Effector CD8-positive, alpha-beta T cell (primary cell): ENCODE results near the gene YAF2.

Source experiments
- DNase-seq: peaks from one replicate; lab custom pipeline; 2025; lab: John Stamatoyannopoulos, UW
- total RNA-seq, 4 experiments: gene quantifications; one replicate each; lab custom pipeline; 2026; lab: John Stamatoyannopoulos, UW

The YAF2 gene, protein sequence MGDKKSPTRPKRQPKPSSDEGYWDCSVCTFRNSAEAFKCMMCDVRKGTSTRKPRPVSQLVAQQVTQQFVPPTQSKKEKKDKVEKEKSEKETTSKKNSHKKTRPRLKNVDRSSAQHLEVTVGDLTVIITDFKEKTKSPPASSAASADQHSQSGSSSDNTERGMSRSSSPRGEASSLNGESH
- total RNA-seq = 43.5 to 64.0 (median 51.5) reads per million in 4 experiments

GRCh38 chr12:42238240-42239140, at the start of gene YAF2:
Gene YAF2, minus strand, starts transcription at chr12:42238248. Its CDS starts 68 bp downstream, at chr12:42238180.
- DNase-seq = peak; percentile 76

DNA sequence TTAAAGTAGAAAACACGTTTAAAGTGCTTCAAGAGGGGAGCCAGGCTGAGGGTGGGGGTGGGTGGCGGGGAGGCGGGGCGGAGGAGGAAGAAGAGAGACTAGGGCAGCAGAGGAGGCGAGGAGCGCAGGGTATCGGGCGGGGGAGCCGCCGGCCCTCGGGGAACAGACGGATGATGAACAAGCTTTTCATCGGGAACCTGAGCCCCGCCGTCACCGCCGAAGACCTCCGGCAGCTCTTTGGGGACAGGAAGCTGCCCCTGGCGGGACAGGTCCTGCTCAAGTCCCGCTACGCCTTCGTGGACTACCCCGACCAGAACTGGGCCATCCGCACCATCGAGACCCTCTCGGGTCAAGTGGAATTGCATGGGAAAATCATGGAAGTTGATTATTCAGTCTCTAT, 48.7 kb upstream of the YAF2 start:
- DNase-seq = no peak

DNA sequence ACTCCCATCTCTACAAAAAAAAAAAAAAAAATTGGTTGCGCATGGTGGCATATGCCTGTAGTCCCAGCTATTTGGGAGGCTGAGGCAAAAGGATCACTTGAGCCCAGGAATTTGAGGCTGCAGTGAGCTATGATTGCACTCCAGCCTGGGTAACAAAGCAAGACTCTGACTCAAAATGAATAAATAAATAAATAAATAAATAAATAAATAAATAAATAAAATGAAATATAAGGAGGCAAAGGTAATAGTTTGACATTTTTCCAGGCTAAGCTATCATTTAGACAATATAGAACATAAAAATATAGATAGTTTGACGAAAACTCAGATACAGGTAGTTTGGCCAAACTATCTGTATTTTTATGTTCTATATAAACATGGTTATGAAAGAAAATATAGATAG, 47.4 kb upstream of the YAF2 start:
- no peak for DNase-seq

- DNase-seq = no peak
These were observed 46.8 kb upstream of the YAF2 start for GRCh38 chr12:42284876-42285275.

- no peak for DNase-seq
These were observed 46.1 kb upstream of the YAF2 start for GRCh38 chr12:42284157-42284556.

GRCh38 chr12:42283739-42284138, 45.7 kb upstream of the YAF2 start:
- no peak for DNase-seq

DNA sequence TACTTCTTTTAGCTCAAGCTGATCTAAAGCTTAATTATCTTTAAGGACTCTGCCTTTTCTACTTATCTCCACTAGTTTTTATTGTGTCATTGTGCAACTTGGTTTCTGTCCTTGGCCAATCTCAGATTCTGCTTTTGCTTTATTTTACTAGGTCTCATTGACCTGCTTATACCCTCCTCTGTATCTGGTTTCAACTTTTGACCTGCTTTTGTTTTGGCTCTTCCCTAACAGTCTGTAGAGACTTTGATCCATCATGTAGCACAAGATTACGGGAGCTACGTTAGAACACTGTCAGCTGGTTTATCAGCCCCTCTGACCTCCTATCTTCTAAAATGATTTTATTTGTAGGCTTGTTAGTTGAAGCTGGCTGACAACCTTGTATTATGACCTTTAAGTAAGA, 44.2 kb upstream of the YAF2 start:
- DNase-seq = no peak

DNA sequence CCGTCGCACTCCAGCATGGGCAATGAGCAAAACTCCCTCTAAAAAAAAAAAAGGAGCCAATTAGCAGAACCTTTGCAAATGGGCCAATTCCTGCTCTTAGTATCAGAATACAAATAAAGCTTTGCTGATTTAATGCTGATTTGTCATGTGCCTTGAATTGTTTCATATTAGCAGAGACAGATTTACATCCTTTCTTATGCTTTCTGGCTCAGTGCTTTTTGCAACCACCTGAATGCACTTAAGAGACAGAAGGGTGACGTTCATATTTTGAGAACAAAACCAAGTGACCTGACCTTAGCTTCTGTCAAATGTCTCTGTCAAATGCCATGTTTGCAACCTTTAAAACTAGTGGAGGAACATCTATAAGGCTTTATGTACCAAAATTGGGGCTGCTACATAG, 43.8 kb upstream of the YAF2 start:
- DNase-seq = no peak

DNA sequence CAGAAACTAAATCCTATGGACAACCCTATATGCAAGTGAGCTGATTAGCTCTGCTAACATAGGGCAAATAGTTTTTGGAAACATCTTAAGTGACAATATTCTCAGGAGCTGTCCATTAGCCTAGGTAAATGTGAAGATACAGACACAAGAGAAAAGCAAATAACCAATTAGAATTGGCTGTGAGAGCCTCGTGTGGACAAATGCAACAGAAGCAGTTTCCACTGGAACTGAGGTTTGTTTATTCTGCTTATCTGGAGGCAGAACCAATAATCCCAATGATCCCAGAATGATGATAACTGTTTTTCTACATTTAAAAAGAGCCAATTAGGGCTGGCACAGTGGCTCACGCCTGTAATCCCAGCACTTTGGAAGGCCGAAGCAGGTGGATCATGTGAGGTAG, 43.2 kb upstream of the YAF2 start:
- no peak for DNase-seq

DNA sequence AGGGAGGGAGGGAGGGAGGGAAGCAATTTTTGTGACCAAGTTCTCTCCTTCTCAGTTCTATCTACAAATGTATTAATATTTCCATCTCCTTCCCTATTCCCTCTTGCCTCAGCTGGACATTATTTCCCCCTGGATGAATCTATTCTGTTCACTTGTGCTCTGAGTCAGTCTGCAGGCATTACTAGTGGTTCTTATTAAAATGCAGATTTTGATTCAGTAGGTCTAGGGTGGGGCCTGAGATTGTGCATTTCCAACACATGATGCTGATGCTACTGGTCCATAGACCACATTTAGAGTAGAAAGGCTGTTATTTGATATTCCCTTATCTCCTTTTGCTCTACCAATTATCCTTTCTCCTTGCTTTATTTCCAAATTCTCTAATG, 40.1 kb upstream of the YAF2 start:
- no peak for DNase-seq

- DNase-seq = no peak
These were observed 39.5 kb upstream of the YAF2 start for GRCh38 chr12:42277396-42278127.

- DNase-seq = no peak
These were observed 37.5 kb upstream of the YAF2 start for GRCh38 chr12:42275499-42275898.

- no peak for DNase-seq
These were observed 35.7 kb upstream of the YAF2 start for GRCh38 chr12:42273706-42274105.

DNA sequence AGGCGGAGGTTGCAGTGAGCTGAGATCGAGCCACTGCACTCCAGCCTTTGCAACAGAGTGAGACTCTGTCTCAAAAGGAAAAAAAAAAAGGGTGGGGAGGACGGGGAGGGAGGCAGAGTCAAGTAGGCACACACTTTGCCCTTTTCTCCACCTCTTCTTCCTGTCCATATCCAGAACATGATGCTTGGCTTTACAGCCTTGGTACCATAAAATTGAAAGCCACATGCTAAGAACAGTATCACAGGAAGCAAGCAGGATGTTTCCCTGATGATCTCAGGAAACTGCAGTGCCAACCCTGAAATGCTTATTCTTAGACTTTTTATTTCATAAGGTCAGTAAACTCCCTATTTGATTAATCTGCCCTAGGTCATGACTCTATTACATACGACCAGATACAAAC, 32.5 kb upstream of the YAF2 start:
- DNase-seq = no peak

DNA sequence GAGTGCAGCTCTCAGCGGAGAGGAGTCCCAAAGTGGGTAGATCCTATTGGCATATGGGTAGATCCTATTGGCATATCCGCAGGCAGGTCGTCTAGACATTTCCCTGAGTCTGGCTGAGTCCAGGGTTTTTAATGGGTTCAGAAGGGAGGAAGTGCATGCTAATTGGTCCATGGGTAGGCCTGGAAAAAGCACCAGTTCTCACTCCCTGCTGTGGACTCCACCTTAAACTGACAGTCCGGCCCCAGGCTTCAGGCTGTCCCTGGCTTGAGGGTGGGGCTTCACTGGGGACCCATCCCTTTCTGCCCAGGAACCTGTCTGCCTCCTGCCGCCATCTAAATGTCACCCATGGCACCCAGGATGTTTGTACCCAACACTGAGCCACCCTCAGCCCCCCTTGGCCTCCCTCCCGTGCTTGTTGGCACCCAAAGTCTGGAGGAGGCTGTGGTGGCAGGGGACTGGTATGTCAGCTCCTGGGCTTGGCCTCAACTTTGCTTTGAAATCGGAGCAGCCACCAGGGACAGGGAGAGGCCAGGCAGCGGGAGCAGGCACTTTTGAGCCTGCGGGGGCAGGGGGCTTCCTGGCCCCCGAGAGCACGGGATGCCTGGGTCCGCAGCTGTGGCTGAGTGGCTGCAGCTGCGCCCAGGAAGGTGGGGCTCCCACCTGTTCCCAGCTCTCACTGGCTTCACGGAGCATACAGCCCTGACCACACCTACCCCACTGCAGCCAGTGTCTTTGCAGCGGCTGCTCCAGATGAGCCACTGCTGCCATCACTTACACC, 29.6 kb upstream of the YAF2 start:
- no peak for DNase-seq

GRCh38 chr12:42266579-42267230, 28.7 kb upstream of the YAF2 start:
- no peak for DNase-seq

DNA sequence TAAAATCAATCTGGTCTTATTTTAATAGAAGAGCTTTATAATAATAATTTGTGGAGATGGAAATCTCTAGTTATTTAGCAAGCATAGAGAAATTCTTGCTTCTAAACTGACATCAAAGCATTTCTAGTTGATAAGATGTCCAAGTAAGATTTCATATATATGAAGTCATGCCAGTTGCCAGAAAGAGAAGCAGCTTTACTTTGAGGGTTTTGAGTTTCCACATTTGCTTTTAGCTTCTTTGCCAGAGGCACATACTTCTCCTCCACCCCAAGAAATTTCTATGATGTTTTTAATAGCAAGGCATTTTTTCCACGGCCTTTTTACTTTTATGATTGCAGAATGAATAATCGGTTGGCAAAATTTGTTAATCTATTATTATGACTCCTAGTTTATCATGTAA, 24.2 kb upstream of the YAF2 start:
- DNase-seq = no peak

DNA sequence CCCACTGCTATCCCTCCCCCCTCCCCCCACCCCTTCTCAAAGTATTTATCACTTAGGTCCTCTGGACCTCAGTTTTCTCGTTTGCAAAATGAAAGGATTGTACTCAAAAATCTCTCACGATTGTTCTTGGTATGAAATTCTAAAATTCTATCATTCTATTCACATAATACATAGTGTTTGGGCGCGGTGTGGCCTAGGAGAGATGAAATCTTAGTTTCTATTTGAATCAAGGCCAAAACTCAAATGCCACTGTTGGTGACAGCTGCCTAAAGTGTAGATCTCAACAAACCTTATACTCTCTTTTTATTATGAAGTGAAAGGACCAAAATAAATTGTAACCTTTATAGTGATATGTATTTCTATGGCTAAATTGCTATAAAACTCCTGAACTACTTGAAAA, 23.7 kb upstream of the YAF2 start:
- DNase-seq = no peak

GRCh38 chr12:42260518-42260917, 22.5 kb upstream of the YAF2 start:
- DNase-seq = no peak

- DNase-seq = no peak
These were observed 21.7 kb upstream of the YAF2 start for GRCh38 chr12:42259699-42260098.

DNA sequence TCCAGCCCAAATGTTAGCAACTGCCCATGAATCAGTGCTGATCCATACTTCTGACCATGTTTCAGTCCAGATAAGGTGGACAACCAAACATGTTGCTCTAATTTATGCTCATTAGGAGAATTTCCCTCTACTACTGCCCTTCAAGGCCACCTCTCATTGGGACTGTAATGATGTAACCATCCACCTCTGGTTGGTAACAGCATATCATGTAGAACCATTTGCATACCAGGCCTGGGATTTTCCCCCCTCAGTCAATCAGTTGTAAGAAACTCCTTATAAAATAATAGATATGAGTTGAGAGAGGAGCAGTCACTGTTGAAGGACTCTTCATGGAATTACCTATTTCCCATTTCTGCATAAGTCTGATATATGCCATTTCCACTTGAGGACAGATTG, 17.8 kb upstream of the YAF2 start:
- no peak for DNase-seq
